Keratinocyte (primary cell): ENCODE measurements around the gene WEE2. TPM values are rescaled to one million over a fixed set of nuclear protein-coding genes. Genes with fewer than 3 reads are reported as not detected.

Experiments used
- DNase-seq: peaks from one replicate; pipeline ENCODE4 v3.0.0-alpha.2; 2011; ENCODE audit warnings: low read depth, missing footprints, low spot score
- FAIRE-seq: peaks from 2 replicates; lab custom pipeline; 2011; peaks lifted over from hg19 to GRCh38; lab: Jason Lieb, UNC
- H2AFZ ChIP-seq: 2 replicates; pipeline ENCODE4 v1.6.0; 2012; ENCODE audit warnings: low read length, control low read depth, inconsistent platforms; ENCODE audit not compliant: control insufficient read depth
- H3K27ac ChIP-seq: 2 replicates; pipeline ENCODE4 v1.5.1; 2011; ENCODE audit warnings: low read length; ENCODE audit not compliant: control insufficient read depth, insufficient read depth
- H3K27me3 ChIP-seq: 3 replicates; pipeline ENCODE4 v1.6.0; 2011; ENCODE audit warnings: low read length; ENCODE audit not compliant: control insufficient read depth, insufficient read depth; ENCODE audit errors: extremely low read depth
- H3K36me3 ChIP-seq, 2 experiments: 2 replicates in 1 of 2; 3 replicates in 1 of 2; pipeline ENCODE4 v1.5.1; 2011; ENCODE audit warnings: low read length in 2 of 2, mild to moderate bottlenecking in 1 of 2; ENCODE audit not compliant: control insufficient read depth in 2 of 2, insufficient read depth in 2 of 2; ENCODE audit errors: extremely low read depth in 1 of 2
- H3K4me1 ChIP-seq: 3 replicates; pipeline ENCODE4 v1.5.1; 2011; ENCODE audit warnings: low read length; ENCODE audit not compliant: control insufficient read depth, insufficient read depth; ENCODE audit errors: extremely low read depth
- H3K4me2 ChIP-seq: 3 replicates; pipeline ENCODE4 v1.6.0; 2011; ENCODE audit warnings: low read depth, low read length; ENCODE audit not compliant: control insufficient read depth, insufficient read depth; ENCODE audit errors: extremely low read depth
- H3K4me3 ChIP-seq, 3 experiments: fragments of 200-600 bp in 1 of 3; sonication (generic) in 1 of 3; 2 replicates in 2 of 3; 3 replicates in 1 of 3; pipeline ENCODE4 v1.5.1; 2011 to 2016; ENCODE audit warnings: low read length in 3 of 3, mild to moderate bottlenecking in 3 of 3, control low read depth in 2 of 3, inconsistent platforms in 1 of 3, low read depth in 1 of 3, mixed read lengths in 1 of 3, mixed run types in 1 of 3, moderate library complexity in 1 of 3; ENCODE audit not compliant: control insufficient read depth in 2 of 3, insufficient read depth in 2 of 3; ENCODE audit errors: extremely low read depth in 1 of 3
- H3K79me2 ChIP-seq: 2 replicates; pipeline ENCODE4 v1.6.0; 2012; ENCODE audit warnings: low read length; ENCODE audit not compliant: control insufficient read depth, insufficient read depth
- H3K9ac ChIP-seq: 3 replicates; pipeline ENCODE4 v1.6.0; 2011; ENCODE audit warnings: low read length; ENCODE audit not compliant: control insufficient read depth, insufficient read depth; ENCODE audit errors: extremely low read depth
- H3K9me1 ChIP-seq: 3 replicates; pipeline ENCODE4 v1.6.0; 2011; ENCODE audit warnings: low read length; ENCODE audit not compliant: control insufficient read depth, insufficient read depth; ENCODE audit errors: extremely low read depth
- H3K9me3 ChIP-seq: 2 replicates; pipeline ENCODE4 v1.5.1; 2012; ENCODE audit warnings: low read depth, low read length; ENCODE audit not compliant: control insufficient read depth
- H4K20me1 ChIP-seq: 3 replicates; pipeline ENCODE4 v1.6.0; 2011; ENCODE audit warnings: low read length; ENCODE audit not compliant: control insufficient read depth, insufficient read depth; ENCODE audit errors: extremely low read depth
- EZH2 ChIP-seq: IDR thresholded peaks from one replicate; pipeline ENCODE4 v1.6.1; 2012; ENCODE audit warnings: inconsistent platforms, mild to moderate bottlenecking, low read length, moderate library complexity
- dilution Hi-C: fragments of 300-500 bp; cut with MboI; formaldehyde crosslinking; loops from one replicate; pipeline ENCODE4 v1.7.0; 2020; ENCODE audit warnings: low sequenced_read_pairs; ENCODE audit not compliant: extremely low pct_ligation_motif_present
- polyA plus RNA-seq, 5 experiments: library from polyadenylated mRNA; depleted of rRNA in 3 of 5; stranded (reverse) in 3 of 5; stranded (forward) in 1 of 5; unstranded in 1 of 5; fragments of >200 nt; gene quantifications; 1 replicate in 1 of 5; 2 replicates in 3 of 5; 3 replicates in 1 of 5; pipeline versions ENCODE4 v1.2.1 to v1.2.3, GENCODE V29; 2011 to 2012; ENCODE audit warnings: missing spikeins in 2 of 5, low read depth in 1 of 5, low replicate concordance in 1 of 5
- TF ChIP-seq, protein P1 (sequence below), 3 experiments: IDR thresholded peaks in 1 of 3; conservative IDR thresholded peaks in 1 of 3; optimal IDR thresholded peaks in 1 of 3; 2 replicates in 2 of 3; 3 replicates in 1 of 3; pipeline versions ENCODE3 to v1.5.1; 2011; ENCODE audit warnings: low read length in 3 of 3, mild to moderate bottlenecking in 3 of 3, moderate library complexity in 2 of 3, control low read depth in 1 of 3, inconsistent platforms in 1 of 3; ENCODE audit not compliant: insufficient read depth in 2 of 3; ENCODE audit errors: extremely low read depth in 1 of 3

Gene WEE2
- polyA plus RNA-seq, 1 donor (not counting 4 experiments of a cell fraction or from before 2014, with no cell fraction given), result not detected

- Histone ChIP-seq H3K9me3 (no peaks in the 10 kb centered on the region), H3K36me3 (no peaks in the 10 kb centered on the region), H3K9me1 (no peaks in the 10 kb centered on the region), H3K27ac (no peak overlapping the region), H4K20me1 (peaks cover 2% of the 10 kb centered on the region), H3K27me3 (no peaks in the 10 kb centered on the region), H3K79me2 (no peaks in the 10 kb centered on the region), H3K4me1 (peaks cover 6% of the 10 kb centered on the region), H3K9ac (no peak overlapping the region), H3K4me2 (no peak overlapping the region), H2AFZ (no peak overlapping the region), H3K4me3 (no peak overlapping the region)
- dilution Hi-C loops, result no loop called here
- DNase-seq (no peak), FAIRE-seq (no peak)
- TF ChIP-seq EZH2, result no peak
- TF ChIP-seq, protein P1, sequence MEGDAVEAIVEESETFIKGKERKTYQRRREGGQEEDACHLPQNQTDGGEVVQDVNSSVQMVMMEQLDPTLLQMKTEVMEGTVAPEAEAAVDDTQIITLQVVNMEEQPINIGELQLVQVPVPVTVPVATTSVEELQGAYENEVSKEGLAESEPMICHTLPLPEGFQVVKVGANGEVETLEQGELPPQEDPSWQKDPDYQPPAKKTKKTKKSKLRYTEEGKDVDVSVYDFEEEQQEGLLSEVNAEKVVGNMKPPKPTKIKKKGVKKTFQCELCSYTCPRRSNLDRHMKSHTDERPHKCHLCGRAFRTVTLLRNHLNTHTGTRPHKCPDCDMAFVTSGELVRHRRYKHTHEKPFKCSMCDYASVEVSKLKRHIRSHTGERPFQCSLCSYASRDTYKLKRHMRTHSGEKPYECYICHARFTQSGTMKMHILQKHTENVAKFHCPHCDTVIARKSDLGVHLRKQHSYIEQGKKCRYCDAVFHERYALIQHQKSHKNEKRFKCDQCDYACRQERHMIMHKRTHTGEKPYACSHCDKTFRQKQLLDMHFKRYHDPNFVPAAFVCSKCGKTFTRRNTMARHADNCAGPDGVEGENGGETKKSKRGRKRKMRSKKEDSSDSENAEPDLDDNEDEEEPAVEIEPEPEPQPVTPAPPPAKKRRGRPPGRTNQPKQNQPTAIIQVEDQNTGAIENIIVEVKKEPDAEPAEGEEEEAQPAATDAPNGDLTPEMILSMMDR (optimal IDR thresholded peaks at IDR 0.05 in 1 of 3, IDR thresholded peaks at IDR 0.05 in 1 of 3, conservative IDR thresholded peaks at IDR 0.05 in 1 of 3; ENCODE audit: extremely low read depth in 1 of 3, insufficient read depth in 2 of 3, low read length in 3 of 3), result no peak
Observed at GRCh38 chr7:141710301-141710700, 2.1 kb downstream of the WEE2 start.

DNA sequence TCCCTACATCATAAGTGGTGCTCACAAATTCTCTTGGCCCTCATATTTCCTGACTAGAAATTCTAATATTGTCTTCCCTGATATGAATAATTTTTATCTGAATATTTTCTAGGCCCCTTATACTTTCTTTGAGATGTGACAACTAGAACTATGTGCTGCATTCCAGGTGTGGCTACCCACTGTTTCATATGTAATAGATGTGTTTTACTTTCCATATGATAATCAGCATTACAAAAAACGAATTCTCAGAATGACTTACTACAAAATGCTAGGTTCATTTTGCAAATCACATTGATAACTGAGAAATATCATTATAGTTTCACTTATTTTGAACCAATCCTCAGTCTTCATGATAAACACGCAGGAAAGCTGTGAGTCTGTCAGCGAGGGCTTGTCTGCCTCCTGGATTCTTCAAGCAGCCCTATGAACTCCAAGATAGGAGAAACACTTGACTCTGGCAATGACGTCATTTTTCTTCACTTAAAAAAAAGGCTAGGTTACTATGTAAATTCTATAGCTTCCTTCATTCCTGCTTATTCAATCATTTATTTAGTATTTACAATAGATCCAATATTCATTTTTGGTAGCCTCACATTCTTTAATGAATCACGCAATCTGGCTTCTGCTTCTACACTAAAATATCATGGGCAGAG, 4.6 kb downstream of the WEE2 start:
- no peaks in the 10 kb centered on the region for H3K9me1 ChIP-seq
- H3K4me2 ChIP-seq, result no peak overlapping the region
- H2AFZ ChIP-seq, result no peak overlapping the region
- H3K36me3 ChIP-seq, result no peaks in the 10 kb centered on the region
- H3K27me3 ChIP-seq, result no peaks in the 10 kb centered on the region
- TF ChIP-seq, protein P1 (optimal IDR thresholded peaks at IDR 0.05 in 1 of 3, IDR thresholded peaks at IDR 0.05 in 1 of 3, conservative IDR thresholded peaks at IDR 0.05 in 1 of 3; ENCODE audit: extremely low read depth in 1 of 3, insufficient read depth in 2 of 3, low read length in 3 of 3), result no peak
- no peak for TF ChIP-seq EZH2
- H3K4me1 ChIP-seq, result no peaks in the 10 kb centered on the region
- H3K79me2 ChIP-seq, result no peaks in the 10 kb centered on the region
- DNase-seq (no peak), FAIRE-seq (no peak)
- H4K20me1 ChIP-seq, result peaks cover 2% of the 10 kb centered on the region
- H3K27ac ChIP-seq, result no peak overlapping the region
- dilution Hi-C loops, result no loop called here
- H3K4me3 ChIP-seq, result no peak overlapping the region
- no peak overlapping the region for H3K9ac ChIP-seq
- H3K9me3 ChIP-seq, result no peaks in the 10 kb centered on the region
